BLaER1 (cell line): ENCODE measurements around the gene UGT2B10.
"Not testable (repeated sequence)": the region's sequence is repeated elsewhere in the genome, so short reads cannot be mapped to it uniquely, and the experiment has no call there.

Experiments
- H3K27ac ChIP-seq: shearing (Covaris generic); formaldehyde crosslinking; 2 replicates; pipeline ENCODE4 v1.8.1; 2022
- H3K27me3 ChIP-seq: shearing (Covaris generic); formaldehyde crosslinking; 2 replicates; pipeline ENCODE4 v1.8.1; 2022
- H3K36me3 ChIP-seq: shearing (Covaris generic); formaldehyde crosslinking; 2 replicates; pipeline ENCODE4 v1.8.1; 2022
- H3K4me1 ChIP-seq: shearing (Covaris generic); formaldehyde crosslinking; 2 replicates; pipeline ENCODE4 v1.8.1; 2022
- H3K4me2 ChIP-seq: shearing (Covaris generic); formaldehyde crosslinking; 2 replicates; pipeline ENCODE4 v1.8.1; 2022
- H3K4me3 ChIP-seq: shearing (Covaris generic); formaldehyde crosslinking; 2 replicates; pipeline ENCODE4 v1.8.1; 2022
- H3K9ac ChIP-seq: shearing (Covaris generic); formaldehyde crosslinking; 2 replicates; pipeline ENCODE4 v1.8.1; 2022
- H3K9me3 ChIP-seq: shearing (Covaris generic); formaldehyde crosslinking; 2 replicates; pipeline ENCODE4 v1.8.1; 2022
- H4K20me1 ChIP-seq: shearing (Covaris generic); formaldehyde crosslinking; 2 replicates; pipeline ENCODE4 v1.8.1; 2022
- Cebpa-rat ChIP-seq: shearing (Covaris generic); IDR thresholded peaks from 2 replicates; pipeline ENCODE4 v1.8.1; 2022

Gene UGT2B10

GRCh38 chr4:68815617-68816409 lies at the start of gene UGT2B10:
UGT2B10 (plus strand) TSS chr4:68815994; CDS start chr4:68816020, 26 bp downstream.
- not testable (repeated sequence) for H3K4me3 ChIP-seq, H3K27me3 ChIP-seq, H3K9me3 ChIP-seq, H3K36me3 ChIP-seq, H3K4me1 ChIP-seq, H3K4me2 ChIP-seq, H4K20me1 ChIP-seq, H3K27ac ChIP-seq, H3K9ac ChIP-seq

GRCh38 chr4:68771836-68772235 lies 44.0 kb upstream of the UGT2B10 start:
- H3K4me2 ChIP-seq, H4K20me1 ChIP-seq, H3K27me3 ChIP-seq, H3K36me3 ChIP-seq, H3K9me3 ChIP-seq, H3K9ac ChIP-seq, H3K4me1 ChIP-seq, H3K27ac ChIP-seq, H3K4me3 ChIP-seq: not testable (repeated sequence)

GRCh38 chr4:68773699-68774098 lies 42.1 kb upstream of the UGT2B10 start:
- H3K36me3 ChIP-seq, result no peaks in the 10 kb centered on the region
- H3K4me3 ChIP-seq, result no peak overlapping the region
- no peak overlapping the region for H3K4me2 ChIP-seq
- TF ChIP-seq Cebpa-rat, result no peak
- H3K9me3 ChIP-seq, result no peaks in the 10 kb centered on the region
- H3K9ac ChIP-seq, result no peak overlapping the region
- no peaks in the 10 kb centered on the region for H3K4me1 ChIP-seq
- no peaks in the 10 kb centered on the region for H3K27me3 ChIP-seq
- H3K27ac ChIP-seq, result no peak overlapping the region
- no peaks in the 10 kb centered on the region for H4K20me1 ChIP-seq

GRCh38 chr4:68780232-68780631 lies 35.6 kb upstream of the UGT2B10 start:
- Histone ChIP-seq H3K4me1 (no peaks in the 10 kb centered on the region), H3K27ac (no peak overlapping the region), H3K9me3 (0 out of 2 replicates have a peak, but pooled peaks cover 9% of the 10 kb centered on the region), H3K4me3 (no peak overlapping the region), H3K36me3 (no peaks in the 10 kb centered on the region), H3K4me2 (no peak overlapping the region), H3K27me3 (no peaks in the 10 kb centered on the region), H3K9ac (no peak overlapping the region), H4K20me1 (no peaks in the 10 kb centered on the region)
- no peak for TF ChIP-seq Cebpa-rat

GRCh38 chr4:68797048-68797447 lies 18.7 kb upstream of the UGT2B10 start:
- no peak for TF ChIP-seq Cebpa-rat
- no peaks in the 10 kb centered on the region for H3K36me3 ChIP-seq
- no peak overlapping the region for H3K4me2 ChIP-seq
- H3K4me3 ChIP-seq, result no peak overlapping the region
- no peaks in the 10 kb centered on the region for H4K20me1 ChIP-seq
- no peaks in the 10 kb centered on the region for H3K27me3 ChIP-seq
- no peak overlapping the region for H3K27ac ChIP-seq
- no peak overlapping the region for H3K9ac ChIP-seq
- H3K4me1 ChIP-seq, result no peaks in the 10 kb centered on the region
- no peaks in the 10 kb centered on the region for H3K9me3 ChIP-seq

- no peak overlapping the region for H3K4me3 ChIP-seq
- H4K20me1 ChIP-seq, result no peaks in the 10 kb centered on the region
- H3K9me3 ChIP-seq, result no peaks in the 10 kb centered on the region
- no peak overlapping the region for H3K9ac ChIP-seq
- no peak overlapping the region for H3K27ac ChIP-seq
- no peaks in the 10 kb centered on the region for H3K27me3 ChIP-seq
- TF ChIP-seq Cebpa-rat, result no peak
- H3K4me2 ChIP-seq, result no peak overlapping the region
- no peaks in the 10 kb centered on the region for H3K4me1 ChIP-seq
- H3K36me3 ChIP-seq, result no peaks in the 10 kb centered on the region
Measured at GRCh38 chr4:68797618-68798017, 18.2 kb upstream of the UGT2B10 start.

- no peak for TF ChIP-seq Cebpa-rat
- no peaks in the 10 kb centered on the region for H3K36me3 ChIP-seq
- H3K4me2 ChIP-seq, result no peak overlapping the region
- H3K9ac ChIP-seq, result no peak overlapping the region
- no peaks in the 10 kb centered on the region for H3K27me3 ChIP-seq
- H3K4me1 ChIP-seq, result no peaks in the 10 kb centered on the region
- peaks cover 11% of the 10 kb centered on the region for H3K9me3 ChIP-seq
- H3K4me3 ChIP-seq, result no peak overlapping the region
- H3K27ac ChIP-seq, result no peak overlapping the region
- H4K20me1 ChIP-seq, result no peaks in the 10 kb centered on the region
Measured at GRCh38 chr4:68803013-68803412, 12.8 kb upstream of the UGT2B10 start.

GRCh38 chr4:68808060-68808459 lies 7.7 kb upstream of the UGT2B10 start:
- TF ChIP-seq Cebpa-rat, result no peak
- H3K4me1 ChIP-seq, result no peaks in the 10 kb centered on the region
- H4K20me1 ChIP-seq, result no peaks in the 10 kb centered on the region
- H3K27me3 ChIP-seq, result no peaks in the 10 kb centered on the region
- H3K36me3 ChIP-seq, result no peaks in the 10 kb centered on the region
- no peak overlapping the region for H3K9ac ChIP-seq
- H3K27ac ChIP-seq, result no peak overlapping the region
- no peak overlapping the region for H3K4me2 ChIP-seq
- H3K9me3 ChIP-seq, result peaks cover 11% of the 10 kb centered on the region
- no peak overlapping the region for H3K4me3 ChIP-seq

- Histone ChIP-seq H3K4me3 (no peak overlapping the region), H3K27me3 (no peaks in the 10 kb centered on the region), H3K9ac (no peak overlapping the region), H3K27ac (no peak overlapping the region), H3K9me3 (peaks cover 11% of the 10 kb centered on the region), H3K4me1 (no peaks in the 10 kb centered on the region), H3K36me3 (no peaks in the 10 kb centered on the region), H4K20me1 (no peaks in the 10 kb centered on the region), H3K4me2 (no peak overlapping the region)
- TF ChIP-seq Cebpa-rat, result no peak
Measured at GRCh38 chr4:68810919-68811318, 4.9 kb upstream of the UGT2B10 start.

- not testable (repeated sequence) for H3K4me1 ChIP-seq, H3K9me3 ChIP-seq, H3K4me2 ChIP-seq, H3K4me3 ChIP-seq, H3K9ac ChIP-seq, H3K36me3 ChIP-seq, H3K27ac ChIP-seq, H4K20me1 ChIP-seq, H3K27me3 ChIP-seq
Measured at GRCh38 chr4:68816410-68817265, 844 bp downstream of the UGT2B10 start.
